Lower lobe of right lung (tissue), 2 donors: ENCODE measurements around the gene NEDD4L. TPM values are rescaled to one million over a fixed set of nuclear protein-coding genes. Genes with fewer than 3 reads are reported as not detected.

Experiments
- ATAC-seq, 2 donors: fragments of 200-7000 bp; cut with Tn5 transposase; one replicate each; pipeline ENCODE4 v1.9.1; 2020 to 2022; ENCODE audit warnings: mild to moderate bottlenecking in 2 of 2, moderate library complexity in 2 of 2
- DNase-seq: peaks from one replicate; pipeline ENCODE4 v3.0.0-alpha.2; 2020
- H3K27ac ChIP-seq: fragments of 200-600 bp; one replicate; pipeline ENCODE4 v1.8.0; 2022
- H3K27me3 ChIP-seq: fragments of 200-600 bp; one replicate; pipeline ENCODE4 v1.8.0; 2022; ENCODE audit warnings: low read depth
- H3K36me3 ChIP-seq: fragments of 200-600 bp; one replicate; pipeline ENCODE4 v1.8.0; 2022; ENCODE audit warnings: mild to moderate bottlenecking
- H3K4me1 ChIP-seq: fragments of 200-600 bp; one replicate; pipeline ENCODE4 v1.8.0; 2022
- H3K4me3 ChIP-seq: fragments of 200-600 bp; one replicate; pipeline ENCODE4 v1.8.0; 2022; ENCODE audit warnings: mild to moderate bottlenecking
- H3K9me3 ChIP-seq: fragments of 200-600 bp; one replicate; pipeline ENCODE4 v1.8.0; 2022
- intact Hi-C: fragments of 100-400 bp; cut with DNase I; formaldehyde crosslinking; loops from one replicate; pipeline ENCODE4 v1.11.0; 2022
- total RNA-seq: library from RNA; stranded (reverse); fragmentation: NEBNext Ultra II Directional; extraction: Animal tissue kit (Norgen Biotek cat#: 25700); gene quantifications from one replicate; pipeline ENCODE4 v1.2.1, GENCODE V29; 2021
- TF ChIP-seq, protein P1 (sequence below): fragments of 200-600 bp; IDR thresholded peaks from one replicate; pipeline ENCODE4 v1.8.0; 2022; ENCODE audit warnings: antibody characterized with exemption, mild to moderate bottlenecking
- donor health status: DM: no; HTN: yes; CAD: no; lungs with severe emphysema.

The NEDD4L gene
- total RNA-seq, 1 donor from 2014 or later = 203 TPM

DNA sequence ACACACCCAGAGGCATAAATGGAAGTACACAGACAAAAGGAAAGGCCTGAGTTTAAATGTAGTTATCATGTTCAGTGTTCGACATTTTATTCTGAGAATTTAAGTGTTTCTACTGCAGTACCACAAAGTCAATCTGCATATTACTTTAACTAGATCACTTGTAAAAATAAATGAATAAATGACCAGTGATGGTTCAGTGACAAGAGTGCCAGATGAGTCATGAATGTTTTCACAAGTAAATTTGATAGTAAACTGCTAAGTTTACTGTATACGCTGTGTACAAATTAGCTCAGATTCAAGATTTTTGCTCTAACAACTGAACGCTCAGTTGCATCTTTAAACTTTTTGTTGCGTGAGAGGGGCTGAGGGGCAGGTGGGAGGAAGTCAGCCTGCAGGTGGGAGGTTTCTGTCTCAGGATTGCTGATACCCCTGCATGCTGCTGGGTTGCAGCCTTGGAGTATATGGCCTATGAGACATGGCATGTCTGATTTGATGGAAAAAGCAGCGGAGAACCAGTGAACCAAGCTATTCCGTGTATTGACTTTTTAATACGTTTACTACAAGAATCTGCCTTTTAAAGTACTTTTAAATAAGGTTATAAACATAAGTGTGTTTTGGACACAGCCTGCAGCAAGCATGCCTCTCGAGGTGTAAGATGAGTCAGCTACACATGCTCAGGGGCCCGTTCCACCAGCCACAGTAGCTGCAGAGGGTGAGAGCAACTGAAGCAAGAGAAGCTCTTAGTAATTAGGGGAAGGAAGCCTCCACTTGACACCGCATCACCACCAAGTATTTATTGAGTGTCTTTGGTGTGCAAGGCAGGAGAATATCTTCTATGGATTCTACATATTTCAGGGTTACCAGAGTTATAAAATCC is 245.1 kb downstream of the NEDD4L start:
- intact Hi-C loops = no loop called here
- ATAC-seq (peak in 1 of 2 donors; percentile 42), DNase-seq (no peak)
- Histone ChIP-seq H3K4me3 (no peak overlapping the region), H3K4me1 (peaks cover 50% of the 10 kb centered on the region), H3K27ac (no peak overlapping the region), H3K27me3 (no peaks in the 10 kb centered on the region), H3K36me3 (no peaks in the 10 kb centered on the region), H3K9me3 (no peaks in the 10 kb centered on the region)
- TF ChIP-seq, protein P1, sequence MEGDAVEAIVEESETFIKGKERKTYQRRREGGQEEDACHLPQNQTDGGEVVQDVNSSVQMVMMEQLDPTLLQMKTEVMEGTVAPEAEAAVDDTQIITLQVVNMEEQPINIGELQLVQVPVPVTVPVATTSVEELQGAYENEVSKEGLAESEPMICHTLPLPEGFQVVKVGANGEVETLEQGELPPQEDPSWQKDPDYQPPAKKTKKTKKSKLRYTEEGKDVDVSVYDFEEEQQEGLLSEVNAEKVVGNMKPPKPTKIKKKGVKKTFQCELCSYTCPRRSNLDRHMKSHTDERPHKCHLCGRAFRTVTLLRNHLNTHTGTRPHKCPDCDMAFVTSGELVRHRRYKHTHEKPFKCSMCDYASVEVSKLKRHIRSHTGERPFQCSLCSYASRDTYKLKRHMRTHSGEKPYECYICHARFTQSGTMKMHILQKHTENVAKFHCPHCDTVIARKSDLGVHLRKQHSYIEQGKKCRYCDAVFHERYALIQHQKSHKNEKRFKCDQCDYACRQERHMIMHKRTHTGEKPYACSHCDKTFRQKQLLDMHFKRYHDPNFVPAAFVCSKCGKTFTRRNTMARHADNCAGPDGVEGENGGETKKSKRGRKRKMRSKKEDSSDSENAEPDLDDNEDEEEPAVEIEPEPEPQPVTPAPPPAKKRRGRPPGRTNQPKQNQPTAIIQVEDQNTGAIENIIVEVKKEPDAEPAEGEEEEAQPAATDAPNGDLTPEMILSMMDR = no peak

DNA sequence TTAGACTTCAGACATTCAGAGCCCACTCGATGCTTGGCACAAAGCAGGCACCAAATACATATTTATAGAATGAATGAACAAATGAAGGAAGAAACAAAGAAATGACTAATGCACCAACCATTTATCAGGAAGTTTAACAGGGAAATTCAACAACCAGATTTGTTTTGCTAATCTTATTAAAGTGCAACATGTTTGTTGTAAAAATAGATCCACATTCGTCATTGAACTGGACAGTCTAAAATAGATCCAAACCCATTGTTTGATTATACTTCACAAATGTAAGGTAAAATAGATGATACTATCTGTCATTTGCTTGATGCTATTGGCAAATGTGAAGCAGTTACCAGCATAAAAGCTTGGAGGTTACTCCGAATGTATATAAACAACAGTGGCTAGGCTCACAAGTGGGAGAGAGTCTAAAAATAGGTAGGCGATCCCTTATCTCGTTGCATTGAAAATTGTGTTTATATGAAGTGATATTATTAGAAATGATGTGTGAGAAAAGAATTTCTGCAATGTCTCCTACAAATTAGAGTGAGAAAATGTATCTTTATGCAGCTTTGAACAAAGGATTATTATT is 246.2 kb downstream of the NEDD4L start:
- H3K27ac ChIP-seq = no peak overlapping the region
- ATAC-seq = no peak
- TF ChIP-seq, protein P1 = no peak

DNA sequence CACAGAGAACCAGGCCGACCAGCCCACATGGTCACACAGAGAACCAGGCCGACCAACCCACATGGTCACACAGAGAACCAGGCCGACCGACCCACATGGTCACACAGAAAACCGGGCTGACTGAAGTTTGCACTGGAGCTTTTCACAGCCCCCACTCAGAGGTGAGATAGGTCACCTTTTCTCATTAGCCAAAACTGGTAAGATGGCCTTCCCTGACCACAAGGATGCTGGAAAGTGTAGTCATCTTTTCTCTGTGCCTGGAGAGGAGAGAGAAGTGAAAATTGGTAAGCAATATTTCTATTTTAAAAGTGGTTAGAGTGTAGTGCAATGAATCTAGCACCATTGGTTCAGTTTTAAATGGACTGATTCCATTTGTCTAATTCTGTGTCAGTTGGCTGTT is 247.1 kb downstream of the NEDD4L start:
- no peaks in the 10 kb centered on the region for H3K27me3 ChIP-seq
- DNase-seq = no peak
- H3K4me3 ChIP-seq = no peak overlapping the region
- H3K27ac ChIP-seq = no peak overlapping the region
- H3K36me3 ChIP-seq = no peaks in the 10 kb centered on the region
- TF ChIP-seq, protein P1 = no peak
- no peaks in the 10 kb centered on the region for H3K9me3 ChIP-seq
- peaks cover 39% of the 10 kb centered on the region for H3K4me1 ChIP-seq
- intact Hi-C loops = no loop called here
- ATAC-seq = no peak

More for the DNA sequence above, 246.2 kb downstream of the NEDD4L start:
- Histone ChIP-seq H3K9me3 (no peaks in the 10 kb centered on the region), H3K27me3 (no peaks in the 10 kb centered on the region), H3K4me3 (no peak overlapping the region), H3K36me3 (no peaks in the 10 kb centered on the region), H3K4me1 (peaks cover 41% of the 10 kb centered on the region)
- intact Hi-C loops = no loop called here
- no peak for DNase-seq

DNA sequence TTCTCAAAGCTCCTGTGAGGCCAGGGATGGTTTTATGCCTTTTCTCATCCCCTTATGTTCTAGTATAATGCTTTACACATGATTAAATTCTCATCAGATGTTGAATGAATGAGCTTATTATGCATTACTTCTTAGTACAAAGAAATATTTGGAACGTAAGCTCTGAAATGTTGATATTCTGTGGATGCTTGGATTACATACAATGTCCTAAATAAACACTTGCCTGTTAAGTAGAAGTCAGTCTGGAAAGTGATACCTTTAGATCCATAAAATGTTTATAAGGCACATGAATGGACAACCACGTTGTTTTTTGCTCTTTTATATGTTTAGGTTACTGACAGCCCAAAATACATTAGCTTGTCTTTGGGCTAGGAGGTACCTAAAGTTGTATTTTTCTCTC is 248.6 kb downstream of the NEDD4L start:
- H3K27ac ChIP-seq = no peak overlapping the region
- no peaks in the 10 kb centered on the region for H3K27me3 ChIP-seq
- H3K36me3 ChIP-seq = no peaks in the 10 kb centered on the region
- H3K4me1 ChIP-seq = peaks cover 27% of the 10 kb centered on the region
- TF ChIP-seq, protein P1 = no peak
- intact Hi-C loops = no loop called here
- DNase-seq = no peak
- no peak for ATAC-seq
- no peak overlapping the region for H3K4me3 ChIP-seq
- H3K9me3 ChIP-seq = no peaks in the 10 kb centered on the region

DNA sequence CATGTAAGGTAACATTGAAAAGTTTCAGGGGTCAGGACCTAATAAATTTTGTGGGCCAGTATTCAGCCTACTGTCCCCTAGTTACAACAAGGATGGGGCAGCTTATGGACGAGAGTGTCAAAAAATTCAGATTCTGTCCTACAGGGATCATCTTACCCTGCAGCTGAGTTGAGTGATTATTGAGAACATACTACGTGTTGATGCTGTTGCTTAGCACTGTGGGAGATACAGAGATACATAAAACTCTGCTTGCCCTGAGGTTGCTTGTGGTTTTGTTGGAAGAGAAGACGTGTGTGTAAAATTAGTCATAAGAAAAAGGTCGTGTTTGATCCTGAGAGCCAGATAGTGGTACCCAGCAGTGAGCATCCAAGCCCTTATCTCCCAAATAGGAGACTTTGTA is 253.2 kb downstream of the NEDD4L start:
- Histone ChIP-seq H3K27ac (no peak overlapping the region), H3K4me3 (no peak overlapping the region), H3K27me3 (no peaks in the 10 kb centered on the region), H3K9me3 (no peaks in the 10 kb centered on the region), H3K36me3 (no peaks in the 10 kb centered on the region), H3K4me1 (peaks cover 6% of the 10 kb centered on the region)
- DNase-seq (no peak), ATAC-seq (no peak)
- TF ChIP-seq, protein P1 = no peak
- intact Hi-C loops = no loop called here
